Ramos (cell line): ENCODE measurements around the gene OR5H2.
"Not testable (repeated sequence)": the region's sequence is repeated elsewhere in the genome, so short reads cannot be mapped to it uniquely, and the experiment has no call there.

ENCODE experiments used
- in situ Hi-C: fragments of 300-500 bp; cut with MboI; formaldehyde crosslinking; loops from one replicate; pipeline ENCODE4 v1.14.3; 2022; ENCODE audit warnings: low sequenced_read_pairs; ENCODE audit not compliant: unreplicated experiment

Gene OR5H2

GRCh38 chr3:98282205-98282604, at the start of gene OR5H2:
OR5H2 (plus strand) TSS chr3:98282505; CDS start chr3:98282903, 398 bp downstream.
- in situ Hi-C loops, result no loop called here

DNA sequence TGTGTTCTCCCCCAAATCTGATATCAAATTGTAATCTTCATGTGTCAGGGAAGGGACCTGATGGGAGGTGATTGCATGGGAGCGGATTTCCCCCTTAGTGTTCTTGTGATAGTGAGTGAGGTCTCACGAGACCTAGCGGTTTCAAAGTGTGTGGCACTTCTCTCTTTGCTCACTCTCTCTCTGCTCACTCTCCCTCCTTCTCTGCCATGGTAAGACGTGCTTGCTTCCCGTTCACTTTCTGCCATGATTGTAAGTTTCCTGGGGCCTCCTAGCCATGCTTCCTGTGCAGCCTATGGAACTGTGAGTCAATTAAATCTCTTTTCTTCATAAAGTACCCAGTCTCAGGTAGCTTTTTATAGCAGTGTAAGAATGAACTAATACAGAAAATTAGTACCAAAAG, 48.8 kb upstream of the OR5H2 start:
- in situ Hi-C loops, result no loop called here

DNA sequence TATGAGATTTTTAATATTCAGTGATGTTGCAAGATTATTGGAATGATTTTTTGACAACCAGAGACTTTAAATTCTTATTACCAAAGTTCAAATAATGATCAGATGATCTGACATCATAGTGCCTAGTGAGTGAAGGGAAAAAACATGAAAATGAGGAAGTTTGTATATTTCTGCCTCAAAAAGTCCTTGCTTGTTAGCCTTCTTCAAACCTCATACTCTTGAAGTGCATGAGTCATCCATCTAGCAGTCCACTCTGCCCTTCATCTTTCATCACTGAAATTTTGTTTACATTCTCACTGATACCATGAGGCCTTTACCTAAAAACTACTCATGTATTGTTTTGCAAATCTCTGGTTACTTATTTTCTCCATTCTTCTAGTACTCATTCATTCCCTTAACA, 42.2 kb upstream of the OR5H2 start:
- in situ Hi-C loops, result no loop called here

DNA sequence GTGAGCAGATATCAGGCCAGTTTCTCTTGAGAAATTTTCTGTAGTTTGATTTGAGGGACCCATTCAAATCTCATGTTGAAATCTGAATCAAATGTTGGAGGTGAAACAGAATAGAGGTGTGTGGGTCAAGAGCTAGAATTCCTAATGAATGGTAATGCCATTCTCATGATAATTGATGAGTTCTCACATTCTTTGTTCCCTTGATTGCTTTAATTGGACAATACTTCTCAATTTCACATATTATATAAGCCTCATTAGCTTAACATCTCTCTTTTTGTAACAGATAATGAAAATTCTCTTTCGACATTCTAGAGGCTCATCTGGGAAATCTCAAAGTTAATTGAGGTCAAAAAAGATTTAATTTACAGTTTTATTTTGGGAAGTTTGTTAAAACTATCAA, 40.1 kb upstream of the OR5H2 start:
- in situ Hi-C loops, result no loop called here

GRCh38 chr3:98243843-98244242, 38.5 kb upstream of the OR5H2 start:
- in situ Hi-C loops, result no loop called here

- in situ Hi-C loops, result no loop called here
These were observed 36.2 kb upstream of the OR5H2 start for GRCh38 chr3:98246142-98246541.

- in situ Hi-C loops, result not testable (repeated sequence)
These were observed 26.3 kb upstream of the OR5H2 start for GRCh38 chr3:98256026-98256425.

DNA sequence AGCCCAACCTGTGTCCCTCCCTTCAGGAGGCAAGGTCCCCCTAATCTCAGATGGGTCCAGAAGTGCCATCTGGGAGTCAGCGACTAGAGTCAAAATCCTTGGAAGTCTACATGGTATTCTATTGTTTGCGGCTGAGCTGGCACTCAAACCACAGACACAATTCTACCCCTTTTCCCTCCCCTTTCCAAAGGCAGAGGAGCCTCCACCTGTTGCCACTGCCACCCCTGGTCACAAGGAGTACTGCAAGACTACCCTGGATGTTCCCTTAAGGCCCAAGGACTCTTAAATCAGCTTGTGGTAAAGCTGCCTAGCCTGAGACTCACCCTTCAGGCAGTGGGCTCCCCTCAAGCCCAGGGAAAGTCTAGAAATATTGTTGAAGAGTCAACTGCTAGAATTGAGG, 22.6 kb upstream of the OR5H2 start:
- in situ Hi-C loops, result no loop called here

DNA sequence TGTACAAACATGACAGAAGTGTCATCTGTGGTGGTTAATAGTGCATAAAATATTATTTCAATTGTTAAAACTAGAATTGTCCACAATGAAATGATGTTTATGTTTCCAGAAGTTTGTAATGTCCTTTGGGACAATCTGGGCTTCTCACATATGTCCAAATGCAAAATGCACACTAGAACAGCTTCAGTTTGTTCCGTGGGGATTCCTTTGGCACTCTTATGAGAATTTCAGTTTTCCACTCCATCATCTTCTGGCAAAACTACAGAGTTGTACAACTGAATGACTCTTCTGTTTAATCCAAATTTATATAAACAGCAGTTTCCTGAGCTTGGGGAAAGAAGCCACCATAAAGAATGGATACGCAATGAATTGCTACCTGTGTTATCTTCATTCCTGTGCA, 20.3 kb upstream of the OR5H2 start:
- in situ Hi-C loops, result no loop called here

DNA sequence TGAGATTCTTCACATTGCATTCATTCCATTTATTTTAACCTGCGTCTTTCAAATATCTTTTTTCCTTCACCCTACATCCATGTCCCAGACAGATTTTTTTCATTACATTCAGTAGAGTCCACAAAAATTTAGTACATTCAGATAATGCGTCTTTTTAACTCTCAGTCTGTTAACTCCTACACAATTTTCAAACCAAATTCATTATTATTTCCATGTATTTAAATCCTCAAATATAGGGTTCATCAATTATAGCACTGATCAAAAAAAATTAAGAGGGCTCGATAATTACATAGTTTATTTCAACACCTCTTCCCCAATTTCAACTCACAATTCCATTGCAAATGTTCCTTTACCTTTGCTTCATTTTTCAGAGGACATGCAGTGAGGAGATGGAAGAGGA, 18.4 kb upstream of the OR5H2 start, which contains the start of gene OR5H6:
OR5H6 (plus strand) TSS at position 301 of the 400 bp plus-strand sequence; CDS start at position 390, 89 bp downstream.
- in situ Hi-C loops, result no loop called here

GRCh38 chr3:98269846-98270245, 12.5 kb upstream of the OR5H2 start:
- in situ Hi-C loops, result no loop called here

- in situ Hi-C loops, result no loop called here
These were observed 10.2 kb upstream of the OR5H2 start for GRCh38 chr3:98272126-98272525.

DNA sequence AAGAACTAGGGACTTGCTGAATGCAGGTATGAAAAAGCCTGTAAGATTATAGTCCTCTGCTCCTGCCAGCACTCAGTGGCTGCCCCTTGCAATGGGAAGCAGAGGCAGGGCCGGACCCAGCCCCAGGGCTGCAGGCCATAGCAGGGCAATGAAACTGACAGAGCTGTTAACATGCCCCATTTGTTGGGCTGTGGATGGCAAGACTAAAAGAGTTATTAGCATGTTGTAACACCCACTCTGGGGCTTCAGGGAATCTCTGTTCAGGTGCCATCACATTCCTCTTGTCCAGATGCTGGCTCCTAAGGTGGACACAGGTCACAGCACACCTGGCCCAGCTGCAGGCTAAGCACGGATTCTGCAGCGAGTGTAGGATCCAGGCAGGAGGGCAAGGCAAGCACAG, 7.4 kb upstream of the OR5H2 start:
- in situ Hi-C loops, result no loop called here

DNA sequence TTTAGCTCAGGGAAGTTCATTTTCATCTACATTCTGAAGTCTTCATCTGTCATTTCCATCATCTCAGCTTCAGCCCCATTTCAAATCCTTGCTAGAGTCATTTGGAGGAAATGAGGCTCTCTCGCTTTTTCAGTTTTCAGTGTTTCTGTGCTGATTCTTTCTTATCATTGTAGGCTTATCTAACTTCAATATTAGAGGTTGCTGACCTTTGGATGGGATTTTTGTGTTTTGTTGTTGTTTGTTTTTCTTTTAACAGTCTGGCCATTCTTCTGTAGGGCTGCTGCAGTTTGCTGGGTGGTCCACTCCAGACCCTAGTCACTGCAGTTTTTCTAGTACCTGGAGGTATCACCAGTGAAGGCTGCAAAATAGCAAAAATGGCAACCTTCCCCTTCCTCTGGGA, 8.6 kb downstream of the OR5H2 start:
- in situ Hi-C loops, result no loop called here

- in situ Hi-C loops, result no loop called here
These were observed 9.1 kb downstream of the OR5H2 start for GRCh38 chr3:98291332-98291957.

DNA sequence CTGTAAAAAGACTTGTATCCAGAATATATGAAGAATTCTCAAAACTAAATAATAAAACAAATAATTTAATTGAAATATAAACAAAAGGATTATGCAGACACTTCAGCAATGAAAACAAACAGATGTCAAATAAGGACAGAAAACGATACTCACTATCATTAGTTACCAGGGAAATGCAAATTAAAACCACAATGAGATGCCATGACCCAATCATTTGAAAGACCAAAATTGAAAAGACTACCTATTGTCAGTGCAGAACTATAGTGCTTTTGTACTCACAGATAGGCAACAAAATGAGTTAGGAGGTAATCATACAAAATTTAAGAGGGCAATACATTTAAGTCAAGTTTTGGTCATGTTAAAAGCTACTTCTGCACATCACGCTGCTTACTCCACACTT, 39.8 kb downstream of the OR5H2 start:
- in situ Hi-C loops, result no loop called here

GRCh38 chr3:98322686-98323085, 40.4 kb downstream of the OR5H2 start:
- in situ Hi-C loops, result no loop called here

GRCh38 chr3:98323425-98323824, 41.1 kb downstream of the OR5H2 start:
- in situ Hi-C loops, result no loop called here

GRCh38 chr3:98325055-98325454, 42.8 kb downstream of the OR5H2 start:
- in situ Hi-C loops, result loop anchor here (5.0 kb wide), 1 partner anchor 283 kb away; no protein-coding TSS in a partner anchor

GRCh38 chr3:98326105-98326893, 44.0 kb downstream of the OR5H2 start:
- in situ Hi-C loops, result loop anchor here (5.0 kb wide), 1 partner anchor 284 kb away; no protein-coding TSS in a partner anchor

DNA sequence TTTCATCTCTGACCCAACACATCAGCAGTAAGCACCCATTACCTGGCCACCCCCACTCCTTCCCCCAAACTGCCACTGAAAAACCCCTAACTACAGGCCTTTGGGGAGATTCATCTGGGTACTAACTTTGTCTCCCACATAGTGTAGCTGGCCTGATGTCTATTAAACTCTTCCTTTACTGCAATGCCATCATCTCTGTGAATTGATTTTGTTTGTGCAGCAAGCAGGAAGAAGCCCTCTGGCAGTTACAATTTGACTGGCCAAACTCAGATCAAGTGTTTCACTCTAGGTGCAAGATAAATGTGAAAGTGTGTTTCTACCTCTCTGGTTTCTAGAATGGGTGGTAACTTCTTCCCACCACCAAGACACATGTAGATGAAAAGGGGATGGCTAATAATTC, 44.6 kb downstream of the OR5H2 start:
- in situ Hi-C loops, result loop anchor here (5.0 kb wide), 1 partner anchor 285 kb away; no protein-coding TSS in a partner anchor
